ENCODE measurements around the gene UCHL3. TPM values are rescaled to one million over a fixed set of nuclear protein-coding genes. Genes with fewer than 3 reads are reported as not detected.

Gene UCHL3
- total RNA-seq, 5 donors from 2014 or later (not counting 1 experiment from before 2014, with no cell fraction given), result 13.9 to 26.5 (median 16.0) TPM

- Mint-ChIP-seq H3K27me3 (no peaks in the 10 kb centered on the region), H3K36me3 (peaks cover 25% of the 10 kb centered on the region), H3K4me3 (no peak overlapping the region), H3K27ac (no peak overlapping the region), H3K4me1 (peaks cover 0 to 2% (median 0%) of the 10 kb centered on the region in 3 donors), H3K9me3 (no peaks in the 10 kb centered on the region)
- no CpG with 5 or more reads among the region's 2 CpGs for WGBS (ENCODE audit: insufficient coverage)
- Histone ChIP-seq H3K27me3 (replicated peaks in 1 of 2; ENCODE audit: control insufficient read depth in 2 of 2, extremely low read depth in 1 of 2, insufficient read depth in 2 of 2, low read length in 1 of 2) (no peaks in the 10 kb centered on the region), H3K9me3 (no peaks in the 10 kb centered on the region), H3K27ac (ENCODE audit: low read length) (no peak overlapping the region), H3K4me1 (ENCODE audit: control insufficient read depth in 1 of 2, extremely low read depth in 1 of 2, insufficient read depth in 2 of 2, low read length in 2 of 2) (no peaks in the 10 kb centered on the region), H3K4me3 (ENCODE audit: control insufficient read depth in 1 of 2, extremely low read depth in 1 of 2, low read length in 1 of 2) (no peak overlapping the region), H3K36me3 (ENCODE audit: control insufficient read depth in 2 of 2, extremely low read depth in 1 of 2, insufficient read depth in 1 of 2, low read length in 1 of 2) (no peaks in the 10 kb centered on the region)
- CTCF ChIA-PET, result no interaction called here
- no peak for DNase-seq
- ATAC-seq (replicated peaks in 1 of 4), result no peak
- POLR2A ChIA-PET, result no interaction called here
Measured at GRCh38 chr13:75648446-75648845, 98.9 kb downstream of the UCHL3 start.

GRCh38 chr13:75651013-75651412, 101.4 kb downstream of the UCHL3 start:
- Mint-ChIP-seq H3K36me3 (peaks cover 21% of the 10 kb centered on the region), H3K9me3 (no peaks in the 10 kb centered on the region), H3K4me1 (peaks cover 0 to 2% (median 0%) of the 10 kb centered on the region in 3 donors), H3K27ac (no peak overlapping the region), H3K4me3 (no peak overlapping the region), H3K27me3 (no peaks in the 10 kb centered on the region)
- H3K4me1 ChIP-seq (ENCODE audit: control insufficient read depth in 1 of 2, extremely low read depth in 1 of 2, insufficient read depth in 2 of 2, low read length in 2 of 2), result no peaks in the 10 kb centered on the region
- H3K27ac ChIP-seq (ENCODE audit: low read length), result no peak overlapping the region
- CTCF ChIA-PET, result interaction anchor here in 1 of 2 donors (0.6 kb wide), 1 partner anchor 37 kb away, joined by 3 read pairs; no protein-coding TSS in a partner anchor
- POLR2A ChIA-PET, result no interaction called here
- H3K4me3 ChIP-seq (ENCODE audit: control insufficient read depth in 1 of 2, extremely low read depth in 1 of 2, low read length in 1 of 2), result no peak overlapping the region
- WGBS (ENCODE audit: insufficient coverage), result 100% methylated on average over 1 of the region's 2 CpGs
- ATAC-seq (replicated peaks in 1 of 4) (no peak), DNase-seq (no peak)
- H3K9me3 ChIP-seq, result no peaks in the 10 kb centered on the region
- no peaks in the 10 kb centered on the region for H3K27me3 ChIP-seq (replicated peaks in 1 of 2; ENCODE audit: control insufficient read depth in 2 of 2, extremely low read depth in 1 of 2, insufficient read depth in 2 of 2, low read length in 1 of 2)
- H3K36me3 ChIP-seq (ENCODE audit: control insufficient read depth in 2 of 2, extremely low read depth in 1 of 2, insufficient read depth in 1 of 2, low read length in 1 of 2), result no peaks in the 10 kb centered on the region

GRCh38 chr13:75652726-75653125, 103.1 kb downstream of the UCHL3 start:
- ATAC-seq (replicated peaks in 1 of 4), result no peak
- no peaks in the 10 kb centered on the region for H3K27me3 Mint-ChIP-seq
- no peak overlapping the region for H3K4me3 ChIP-seq (ENCODE audit: control insufficient read depth in 1 of 2, extremely low read depth in 1 of 2, low read length in 1 of 2)
- WGBS (ENCODE audit: insufficient coverage), result no CpG with 5 or more reads among the region's 2 CpGs
- H3K27me3 ChIP-seq (replicated peaks in 1 of 2; ENCODE audit: control insufficient read depth in 2 of 2, extremely low read depth in 1 of 2, insufficient read depth in 2 of 2, low read length in 1 of 2), result no peaks in the 10 kb centered on the region
- POLR2A ChIA-PET, result no interaction called here
- no peak overlapping the region for H3K4me3 Mint-ChIP-seq
- no peak overlapping the region for H3K27ac ChIP-seq (ENCODE audit: low read length)
- H3K27ac Mint-ChIP-seq, result no peak overlapping the region
- no peaks in the 10 kb centered on the region for H3K9me3 Mint-ChIP-seq
- H3K9me3 ChIP-seq, result no peaks in the 10 kb centered on the region
- H3K36me3 Mint-ChIP-seq, result peaks cover 15% of the 10 kb centered on the region
- H3K4me1 Mint-ChIP-seq, result no peaks in the 10 kb centered on the region
- H3K36me3 ChIP-seq (ENCODE audit: control insufficient read depth in 2 of 2, extremely low read depth in 1 of 2, insufficient read depth in 1 of 2, low read length in 1 of 2), result no peaks in the 10 kb centered on the region
- CTCF ChIA-PET, result no interaction called here
- no peaks in the 10 kb centered on the region for H3K4me1 ChIP-seq (ENCODE audit: control insufficient read depth in 1 of 2, extremely low read depth in 1 of 2, insufficient read depth in 2 of 2, low read length in 2 of 2)
- DNase-seq, result no peak

Other genes with a start within 250 kb of the UCHL3 start
- gene TBC1D4, start 67.6 kb upstream of the UCHL3 start, total RNA-seq, result 10 to 100 TPM; 45.7 to 67.9 (median 56.8) TPM
- gene COMMD6, start 11.9 kb upstream of the UCHL3 start, total RNA-seq, result 100 to 1,000 TPM; 165 to 218 (median 191) TPM
- 10 to 100 TPM; 22.6 to 46.8 (median 34.0) TPM for gene LMO7, start 86.5 kb downstream of the UCHL3 start, total RNA-seq

Data from T-cell (primary cell).